A673 (cell line): ENCODE measurements around the gene PLCB4. TPM values are rescaled to one million over a fixed set of nuclear protein-coding genes. Genes with fewer than 3 reads are reported as not detected.

Source experiments
- BruUV-seq: library from RNA; stranded (reverse); fragments of 400-500 nt; replicated peaks from 2 replicates; lab custom pipeline; 2021; lab: Mats Ljungman, UMichigan
- CTCF ChIA-PET: fragments of 300-600 bp; sonication (Branson Sonifier 250); formaldehyde crosslinking; loops from one replicate; lab custom pipeline; 2022; ENCODE audit warnings: antibody characterized with exemption; lab: Charles Lee
- POLR2A ChIA-PET: fragments of 300-600 bp; sonication (Branson Sonifier 250); formaldehyde crosslinking; loops from one replicate; lab custom pipeline; 2022; ENCODE audit warnings: antibody characterized with exemption; ENCODE audit not compliant: low non-redundant PET; lab: Charles Lee
- DNase-seq: peaks from one replicate; pipeline ENCODE4 v3.0.0-alpha.2; 2015; ENCODE audit warnings: low spot score
- H3K27ac ChIP-seq: fragments of 200-600 bp; sonication (generic); 2 replicates; pipeline ENCODE4 v1.5.1; 2016; ENCODE audit warnings: mixed run types, low read depth, mild to moderate bottlenecking, mixed read lengths, antibody characterized with exemption, low read length; ENCODE audit not compliant: poor library complexity, severe bottlenecking
- H3K27me3 ChIP-seq: fragments of 200-600 bp; sonication (generic); replicated peaks from 2 replicates; pipeline ENCODE4 v1.6.1; 2017; ENCODE audit warnings: mixed run types, low read depth, mild to moderate bottlenecking, mixed read lengths, antibody characterized with exemption, low read length; ENCODE audit not compliant: insufficient read depth, poor library complexity
- H3K36me3 ChIP-seq: fragments of 200-600 bp; sonication (generic); 2 replicates; pipeline ENCODE4 v1.6.1; 2016; ENCODE audit warnings: mixed run types, mild to moderate bottlenecking, mixed read lengths, antibody characterized with exemption, low read length; ENCODE audit not compliant: insufficient read depth, poor library complexity, severe bottlenecking
- H3K4me1 ChIP-seq: fragments of 200-600 bp; sonication (generic); 2 replicates; pipeline ENCODE4 v1.6.1; 2017; ENCODE audit warnings: mixed run types, mild to moderate bottlenecking, mixed read lengths, antibody characterized with exemption, low read length; ENCODE audit not compliant: insufficient read depth, poor library complexity, severe bottlenecking
- H3K4me3 ChIP-seq: fragments of 200-600 bp; sonication (generic); 2 replicates; pipeline ENCODE4 v1.5.1; 2016; ENCODE audit warnings: low read depth, mixed run types, mild to moderate bottlenecking, mixed read lengths, low read length; ENCODE audit not compliant: poor library complexity, severe bottlenecking
- H3K9me3 ChIP-seq: fragments of 200-600 bp; sonication (generic); 2 replicates; pipeline ENCODE4 v1.6.1; 2016; ENCODE audit warnings: mixed run types, low read depth, mild to moderate bottlenecking, mixed read lengths, antibody characterized with exemption, low read length; ENCODE audit not compliant: poor library complexity, severe bottlenecking
- CTCF ChIP-seq: fragments of 300-800, 200-600 bp; sonication (generic); conservative IDR thresholded peaks from 2 replicates; pipeline ENCODE4 v1.5.1; 2017; ENCODE audit warnings: low read depth, mild to moderate bottlenecking, antibody characterized with exemption, low read length, moderate library complexity, mixed read lengths
- EZH2 ChIP-seq: fragments of 200-600 bp; sonication (generic); IDR thresholded peaks from 2 replicates; pipeline ENCODE4 v1.6.1; 2017; ENCODE audit warnings: borderline replicate concordance, low read depth, mild to moderate bottlenecking, mixed read lengths, antibody characterized with exemption, low read length; ENCODE audit not compliant: poor library complexity, severe bottlenecking
- intact Hi-C: fragments of 100-400 bp; cut with micrococcal nuclease; formaldehyde crosslinking; loops from one replicate; pipeline ENCODE4 v1.10.0; 2022; ENCODE audit not compliant: unreplicated experiment
- total RNA-seq: library from RNA; stranded (reverse); gene quantifications from 2 replicates; pipeline ENCODE4 v1.2.3, GENCODE V29; 2021

Gene PLCB4
- total RNA-seq, 1 experiment from 2014 or later = 6.2 TPM

DNA sequence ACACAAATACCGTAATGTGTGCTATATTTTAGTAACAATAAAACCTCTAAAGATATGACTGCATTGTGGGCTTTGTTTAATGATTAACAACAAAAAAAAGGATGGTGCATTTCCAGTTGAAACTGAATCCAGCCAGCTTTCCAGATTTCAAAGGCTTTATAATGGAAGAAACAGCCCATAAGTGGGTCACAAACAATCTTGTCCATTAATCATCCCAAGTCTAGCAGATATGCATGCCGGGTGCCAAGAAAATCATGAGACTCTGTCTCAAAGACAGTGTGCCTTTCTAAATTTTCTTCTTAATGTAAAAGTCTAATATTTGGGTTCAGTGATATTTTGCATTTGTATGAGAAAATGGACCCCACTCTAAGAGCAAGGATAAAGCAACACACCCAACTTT lies 424.9 kb downstream of the PLCB4 start:
- BruUV-seq = no TSS peak
- ChIA-PET CTCF (no interaction called here), POLR2A (no interaction called here)
- H3K4me3 ChIP-seq = no peak overlapping the region
- intact Hi-C loops = no loop called here
- H3K9me3 ChIP-seq = no peaks in the 10 kb centered on the region
- H3K36me3 ChIP-seq = no peaks in the 10 kb centered on the region
- H3K4me1 ChIP-seq = no peaks in the 10 kb centered on the region
- no peak for TF ChIP-seq EZH2
- no peak for TF ChIP-seq CTCF
- no peak overlapping the region for H3K27ac ChIP-seq
- no peak for DNase-seq
- no peaks in the 10 kb centered on the region for H3K27me3 ChIP-seq

GRCh38 chr20:9495701-9496100 lies 426.8 kb downstream of the PLCB4 start:
- ChIA-PET POLR2A (no interaction called here), CTCF (no interaction called here)
- Histone ChIP-seq H3K27ac (no peak overlapping the region), H3K36me3 (no peaks in the 10 kb centered on the region), H3K27me3 (no peaks in the 10 kb centered on the region), H3K4me1 (no peaks in the 10 kb centered on the region), H3K4me3 (no peak overlapping the region), H3K9me3 (no peaks in the 10 kb centered on the region)
- no TSS peak for BruUV-seq
- intact Hi-C loops = no loop called here
- DNase-seq = no peak
- no peak for TF ChIP-seq EZH2
- TF ChIP-seq CTCF = no peak

DNA sequence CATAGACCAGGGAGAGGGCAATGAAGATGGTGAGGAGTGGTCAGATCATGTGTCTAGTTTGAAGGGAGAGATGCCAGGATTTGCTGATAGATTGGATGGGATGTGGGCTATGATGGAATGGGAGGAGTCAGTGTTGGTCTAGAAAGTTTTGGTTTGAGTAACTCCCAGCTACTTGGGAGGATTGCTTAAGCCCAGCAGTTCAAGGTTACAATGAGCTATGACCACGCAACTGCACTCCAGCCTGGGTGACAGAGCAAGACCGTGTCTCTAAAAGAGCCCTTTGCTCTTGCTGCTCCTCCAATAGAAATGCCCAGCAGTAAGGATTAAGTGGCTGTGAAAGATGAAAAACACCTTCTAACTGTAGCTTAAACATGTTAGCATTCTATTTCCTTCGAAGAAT lies 427.3 kb downstream of the PLCB4 start:
- ChIA-PET POLR2A (no interaction called here), CTCF (no interaction called here)
- BruUV-seq = no TSS peak
- H3K4me3 ChIP-seq = no peak overlapping the region
- no peaks in the 10 kb centered on the region for H3K27me3 ChIP-seq
- H3K4me1 ChIP-seq = no peaks in the 10 kb centered on the region
- no peak for DNase-seq
- H3K9me3 ChIP-seq = no peaks in the 10 kb centered on the region
- intact Hi-C loops = no loop called here
- TF ChIP-seq EZH2 (no peak), CTCF (no peak)
- H3K36me3 ChIP-seq = no peaks in the 10 kb centered on the region
- H3K27ac ChIP-seq = no peak overlapping the region
